PC-9 (cell line): ENCODE results near the gene TMEM252.

Experiments used
- CTCF ChIP-seq: fragments of 200-600 bp; sonication (generic); conservative IDR thresholded peaks from 2 replicates; pipeline ENCODE4 v1.6.1; 2017; ENCODE audit warnings: mixed run types, antibody characterized with exemption, mild to moderate bottlenecking, moderate library complexity
- EZH2 ChIP-seq: fragments of 200-600 bp; sonication (generic); IDR thresholded peaks from 2 replicates; pipeline ENCODE4 v1.8.0; 2017; ENCODE audit warnings: antibody characterized with exemption, low read depth

GRCh38 chr9:68546596-68547390, 6.1 kb upstream of the TMEM252 start:
- TF ChIP-seq CTCF = no peak
- no peak for TF ChIP-seq EZH2
